ENCODE results near the gene PSME4.
"Not testable (repeated sequence)": the region's sequence is repeated elsewhere in the genome, so short reads cannot be mapped to it uniquely, and the experiment has no call there.

PSME4 gene

GRCh38 chr2:53829273-53829979, 141.4 kb downstream of the PSME4 start:
- no peak for DNase-seq (ENCODE audit: low spot score)

GRCh38 chr2:53828331-53828730, 142.5 kb downstream of the PSME4 start:
- DNase-seq (ENCODE audit: low spot score): no peak

- DNase-seq (ENCODE audit: low spot score): no peak
These were observed 143.2 kb downstream of the PSME4 start for GRCh38 chr2:53827398-53828175.

GRCh38 chr2:53826587-53827397, 144.0 kb downstream of the PSME4 start:
- DNase-seq (ENCODE audit: low spot score): no peak

GRCh38 chr2:53826030-53826410, 144.8 kb downstream of the PSME4 start:
- DNase-seq (ENCODE audit: low spot score): no peak

- not testable (repeated sequence) for DNase-seq (ENCODE audit: low spot score)
These were observed 147.2 kb downstream of the PSME4 start for GRCh38 chr2:53823639-53824038.

- DNase-seq (ENCODE audit: low spot score): no peak
These were observed 149.0 kb downstream of the PSME4 start for GRCh38 chr2:53821810-53822209.

- DNase-seq (ENCODE audit: low spot score): no peak
These were observed 150.1 kb downstream of the PSME4 start for GRCh38 chr2:53820711-53821110.

- DNase-seq (ENCODE audit: low spot score): no peak
These were observed 150.7 kb downstream of the PSME4 start for GRCh38 chr2:53820048-53820447.

- DNase-seq (ENCODE audit: low spot score): no peak
These were observed 151.2 kb downstream of the PSME4 start for GRCh38 chr2:53819634-53820033.

- DNase-seq (ENCODE audit: low spot score): no peak
These were observed 151.8 kb downstream of the PSME4 start for GRCh38 chr2:53818854-53819435.

All from ecto neural progenitor cell (in vitro differentiated cells).